ENCODE data around the gene ACTA2.
"Not testable (repeated sequence)": the region's sequence is repeated elsewhere in the genome, so short reads cannot be mapped to it uniquely, and the experiment has no call there.

ACTA2 gene

GRCh38 chr10:88949051-88949450, 3.5 kb downstream of the ACTA2 start:
- no peak for DNase-seq

GRCh38 chr10:88946965-88947590, 5.5 kb downstream of the ACTA2 start:
- DNase-seq: no peak

GRCh38 chr10:88946200-88946599, 6.4 kb downstream of the ACTA2 start:
- DNase-seq: peak in 1 of 5 experiments; percentile 24

GRCh38 chr10:88944813-88945212, 7.8 kb downstream of the ACTA2 start:
- DNase-seq: peak in 1 of 5 experiments; percentile 23

- no peak for DNase-seq
Observed at GRCh38 chr10:88943778-88944177, 8.8 kb downstream of the ACTA2 start.

- DNase-seq: no peak
Observed at GRCh38 chr10:88941026-88941425, 11.5 kb downstream of the ACTA2 start.

GRCh38 chr10:88938938-88939337, 13.6 kb downstream of the ACTA2 start:
- no peak for DNase-seq

GRCh38 chr10:88938039-88938438, 14.5 kb downstream of the ACTA2 start:
- no peak for DNase-seq

- DNase-seq: no peak
Observed at GRCh38 chr10:88936656-88937055, 15.9 kb downstream of the ACTA2 start.

GRCh38 chr10:88934900-88935672, 17.5 kb downstream of the ACTA2 start:
- DNase-seq: peak; percentile 15 to 87 (median 58)

- no peak for DNase-seq
Observed at GRCh38 chr10:88933564-88933963, 19.0 kb downstream of the ACTA2 start.

- DNase-seq: peak in 3 of 5 experiments; percentile 12 to 77 (median 12)
Observed at GRCh38 chr10:88932539-88933256, 19.9 kb downstream of the ACTA2 start.

GRCh38 chr10:88932029-88932428, 20.5 kb downstream of the ACTA2 start:
- not testable (repeated sequence) for DNase-seq

GRCh38 chr10:88931548-88931947, 21.0 kb downstream of the ACTA2 start:
- DNase-seq: no peak

- DNase-seq: no peak
Observed at GRCh38 chr10:88928254-88928653, 24.3 kb downstream of the ACTA2 start.

GRCh38 chr10:88927416-88927690, 25.2 kb downstream of the ACTA2 start:
- DNase-seq: no peak

- DNase-seq: no peak
Observed at GRCh38 chr10:88926566-88927415, 25.8 kb downstream of the ACTA2 start.

- DNase-seq: no peak
Observed at GRCh38 chr10:88923520-88923919, 29.1 kb downstream of the ACTA2 start.

GRCh38 chr10:88922041-88922440, 30.5 kb downstream of the ACTA2 start:
- no peak for DNase-seq

- DNase-seq: no peak
Observed at GRCh38 chr10:88920986-88921593, 31.5 kb downstream of the ACTA2 start.

GRCh38 chr10:88920198-88920597, 32.4 kb downstream of the ACTA2 start:
- DNase-seq: no peak

- no peak for DNase-seq
Observed at GRCh38 chr10:88919041-88919440, 33.5 kb downstream of the ACTA2 start.

All from T-helper 2 cell (primary cell).